DOHH2 (cell line): ENCODE data around the gene CAMKMT.

ENCODE experiments used
- H3F3A ChIP-seq: fragments of 200-600 bp; sonication (generic), shearing (Covaris generic); 2 replicates; pipeline ENCODE4 v1.6.0; 2016; ENCODE audit warnings: antibody characterized with exemption, mild to moderate bottlenecking; ENCODE audit not compliant: control insufficient read depth, insufficient read depth
- H3K27ac ChIP-seq: fragments of 200-600 bp; sonication (generic); 2 replicates; pipeline ENCODE4 v1.5.1; 2014; ENCODE audit warnings: low read depth, mild to moderate bottlenecking, low read length, moderate library complexity
- H3K27me3 ChIP-seq: fragments of 200-600 bp; sonication (generic); 2 replicates; pipeline ENCODE4 v1.6.1; 2014; ENCODE audit warnings: mild to moderate bottlenecking, low read length, mixed read lengths; ENCODE audit not compliant: control insufficient read depth
- H3K36me3 ChIP-seq: fragments of 200-600 bp; sonication (generic); 2 replicates; pipeline ENCODE4 v1.6.1; 2014; ENCODE audit warnings: mild to moderate bottlenecking, low read length, moderate library complexity, mixed read lengths; ENCODE audit not compliant: control insufficient read depth
- H3K4me1 ChIP-seq: fragments of 200-600 bp; sonication (generic); 2 replicates; pipeline ENCODE4 v1.6.1; 2014; ENCODE audit warnings: mild to moderate bottlenecking, low read length, mixed read lengths; ENCODE audit not compliant: control insufficient read depth
- H3K4me2 ChIP-seq: fragments of 200-600 bp; sonication (generic); 2 replicates; pipeline ENCODE4 v1.6.0; 2014; ENCODE audit warnings: mild to moderate bottlenecking, low read length, moderate library complexity
- H3K4me3 ChIP-seq: fragments of 200-600 bp; sonication (generic); 2 replicates; pipeline ENCODE4 v1.5.1; 2014; ENCODE audit warnings: mild to moderate bottlenecking, low read length, mixed read lengths
- H3K79me2 ChIP-seq: fragments of 200-600 bp; sonication (generic); 2 replicates; pipeline ENCODE4 v1.6.1; 2014; ENCODE audit warnings: mild to moderate bottlenecking, low read length, mixed read lengths; ENCODE audit not compliant: control insufficient read depth
- H3K9me2 ChIP-seq: fragments of 200-600 bp; sonication (generic); replicated peaks from 2 replicates; pipeline ENCODE4 v1.6.1; 2014; ENCODE audit warnings: mild to moderate bottlenecking, low read length, mixed read lengths; ENCODE audit not compliant: control insufficient read depth
- H3K9me3 ChIP-seq: fragments of 200-600 bp; sonication (generic); 2 replicates; pipeline ENCODE4 v1.6.1; 2014; ENCODE audit warnings: antibody characterized with exemption, low read length, mixed read lengths; ENCODE audit not compliant: control insufficient read depth, insufficient read depth
- H4K20me1 ChIP-seq: fragments of 200-600 bp; sonication (generic); 2 replicates; pipeline ENCODE4 v1.6.0; 2014; ENCODE audit warnings: low read depth, mild to moderate bottlenecking, antibody characterized with exemption, low read length, moderate library complexity; ENCODE audit not compliant: control insufficient read depth, insufficient read depth
- CTCF ChIP-seq: fragments of 200-600 bp; sonication (generic); IDR thresholded peaks from one replicate; pipeline ENCODE4 v1.5.1; 2014; ENCODE audit warnings: antibody characterized with exemption, mild to moderate bottlenecking, low read depth, low read length; ENCODE audit not compliant: poor library complexity, severe bottlenecking
- EZH2phosphoT487 ChIP-seq: fragments of 200-600 bp; sonication (generic); IDR thresholded peaks from 2 replicates; pipeline ENCODE4 v1.6.1; 2017; ENCODE audit warnings: borderline replicate concordance, mild to moderate bottlenecking, antibody characterized with exemption, low read length, moderate library complexity, mixed read lengths

Gene CAMKMT

GRCh38 chr2:44691174-44691785, 329.5 kb downstream of the CAMKMT start:
- H3K9me2 ChIP-seq, result no peaks in the 10 kb centered on the region
- no peaks in the 10 kb centered on the region for H3K27me3 ChIP-seq
- no peak overlapping the region for H3K4me3 ChIP-seq
- H3K4me2 ChIP-seq, result no peak overlapping the region
- no peaks in the 10 kb centered on the region for H3K79me2 ChIP-seq
- no peaks in the 10 kb centered on the region for H3K9me3 ChIP-seq
- H4K20me1 ChIP-seq, result no peaks in the 10 kb centered on the region
- TF ChIP-seq CTCF (no peak), EZH2phosphoT487 (no peak)
- no peaks in the 10 kb centered on the region for H3K36me3 ChIP-seq
- H3K27ac ChIP-seq, result no peak overlapping the region
- H3F3A ChIP-seq, result no peaks in the 10 kb centered on the region
- peaks cover 3% of the 10 kb centered on the region for H3K4me1 ChIP-seq

GRCh38 chr2:44692821-44693220, 331.1 kb downstream of the CAMKMT start:
- no peak overlapping the region for H3K4me2 ChIP-seq
- no peaks in the 10 kb centered on the region for H3K9me3 ChIP-seq
- H3K9me2 ChIP-seq, result no peaks in the 10 kb centered on the region
- H3F3A ChIP-seq, result no peaks in the 10 kb centered on the region
- peaks cover 3% of the 10 kb centered on the region for H3K4me1 ChIP-seq
- H4K20me1 ChIP-seq, result no peaks in the 10 kb centered on the region
- no peak overlapping the region for H3K27ac ChIP-seq
- TF ChIP-seq EZH2phosphoT487 (no peak), CTCF (no peak)
- no peaks in the 10 kb centered on the region for H3K36me3 ChIP-seq
- H3K27me3 ChIP-seq, result no peaks in the 10 kb centered on the region
- H3K79me2 ChIP-seq, result no peaks in the 10 kb centered on the region
- H3K4me3 ChIP-seq, result no peak overlapping the region

- Histone ChIP-seq H3K4me2 (no peak overlapping the region), H3F3A (no peaks in the 10 kb centered on the region)
These were observed 339.1 kb downstream of the CAMKMT start for GRCh38 chr2:44700824-44701223.

More at GRCh38 chr2:44700824-44701223, 339.1 kb downstream of the CAMKMT start:
- TF ChIP-seq EZH2phosphoT487 (no peak), CTCF (no peak)
- Histone ChIP-seq H3K9me3 (no peaks in the 10 kb centered on the region), H3K9me2 (no peaks in the 10 kb centered on the region), H3K27ac (no peak overlapping the region), H3K4me1 (peaks cover 21% of the 10 kb centered on the region), H4K20me1 (no peaks in the 10 kb centered on the region), H3K27me3 (no peaks in the 10 kb centered on the region), H3K79me2 (no peaks in the 10 kb centered on the region), H3K36me3 (no peaks in the 10 kb centered on the region), H3K4me3 (no peak overlapping the region)
